Stimulated activated CD4-positive, alpha-beta T cell treated with anti-CD3 and anti-CD28 coated beads, Interleukin-15, amount 100 ng/mL, for 24 hours (primary cell): Measurements from ENCODE around the gene TOP2A.
A peak's percentile ranks its signal among the peaks of the same experiment; 100 is the strongest.

ENCODE experiments used
- DNase-seq: peaks from one replicate; pipeline ENCODE4 v3.0.0-alpha.2; 2020

Gene TOP2A

GRCh38 chr17:40453881-40454612 lies 36.4 kb upstream of the TOP2A start:
- DNase-seq = no peak

DNA sequence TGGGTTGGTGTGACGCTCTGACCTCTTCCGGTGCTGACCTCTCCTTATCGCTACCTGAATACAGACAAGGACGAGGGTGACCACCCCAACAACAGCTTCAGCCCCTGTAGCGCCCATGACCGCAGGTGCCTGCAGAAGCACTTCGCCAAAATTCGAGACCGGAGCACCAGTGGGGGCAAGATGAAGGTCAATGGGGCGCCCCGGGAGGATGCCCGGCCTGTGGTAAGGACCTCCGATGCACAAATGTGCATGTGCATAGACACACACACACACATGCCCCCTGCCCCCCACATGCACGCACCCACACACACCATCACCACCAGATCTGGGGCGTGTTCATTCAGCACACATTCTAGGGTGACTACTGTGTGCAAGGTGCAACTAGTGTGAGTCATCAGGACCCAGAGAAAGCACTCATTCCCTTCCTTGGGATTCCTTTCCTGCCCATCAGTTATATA lies 35.3 kb upstream of the TOP2A start:
- no peak for DNase-seq

DNA sequence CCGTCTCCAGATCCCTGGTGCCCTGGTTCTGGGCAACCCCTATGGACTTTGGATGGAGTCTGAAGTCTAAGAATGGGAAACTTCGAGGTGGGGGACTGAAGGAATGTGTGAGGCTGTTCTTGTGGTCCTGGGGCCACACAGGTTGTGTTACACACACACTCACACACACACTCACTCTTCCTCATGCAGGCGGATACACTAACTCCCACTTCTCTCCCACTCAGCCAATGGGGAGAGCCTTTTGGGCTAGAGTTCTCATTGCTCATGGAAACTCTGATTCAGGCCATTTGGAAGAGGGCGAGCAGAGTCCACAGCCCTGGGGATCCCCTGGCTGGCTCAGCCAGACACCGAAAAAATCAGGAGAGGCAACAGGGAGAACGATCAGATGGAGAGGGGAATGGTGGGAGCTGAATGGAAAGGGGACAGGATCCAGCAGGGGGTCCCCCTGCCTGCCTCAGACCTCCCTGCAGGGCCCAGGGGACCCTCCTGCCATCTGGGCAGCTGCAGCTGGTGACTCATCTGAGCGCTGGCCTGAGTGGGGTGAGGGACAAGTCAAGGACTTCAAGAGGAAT lies 34.6 kb upstream of the TOP2A start:
- peak; percentile 34 for DNase-seq

DNA sequence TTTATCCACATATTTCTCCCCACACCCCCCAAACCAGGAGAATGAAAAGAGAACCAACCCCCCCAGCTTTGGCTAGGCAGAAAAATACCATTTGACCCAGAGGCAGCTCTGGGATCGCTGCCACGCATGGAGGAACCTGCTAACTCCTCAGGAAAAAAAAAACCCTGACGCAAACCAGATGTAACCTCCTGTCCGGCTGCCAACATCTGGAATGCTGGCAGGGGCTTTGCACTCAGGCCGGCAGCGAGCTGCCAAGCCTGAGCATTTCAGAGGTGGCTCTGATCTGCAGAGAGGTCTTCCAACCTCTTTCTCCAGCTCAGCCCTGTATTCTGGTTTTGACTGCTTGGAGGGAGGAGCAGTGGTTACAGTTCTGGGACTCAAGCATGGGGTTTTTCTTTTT lies 33.7 kb upstream of the TOP2A start:
- no peak for DNase-seq

DNA sequence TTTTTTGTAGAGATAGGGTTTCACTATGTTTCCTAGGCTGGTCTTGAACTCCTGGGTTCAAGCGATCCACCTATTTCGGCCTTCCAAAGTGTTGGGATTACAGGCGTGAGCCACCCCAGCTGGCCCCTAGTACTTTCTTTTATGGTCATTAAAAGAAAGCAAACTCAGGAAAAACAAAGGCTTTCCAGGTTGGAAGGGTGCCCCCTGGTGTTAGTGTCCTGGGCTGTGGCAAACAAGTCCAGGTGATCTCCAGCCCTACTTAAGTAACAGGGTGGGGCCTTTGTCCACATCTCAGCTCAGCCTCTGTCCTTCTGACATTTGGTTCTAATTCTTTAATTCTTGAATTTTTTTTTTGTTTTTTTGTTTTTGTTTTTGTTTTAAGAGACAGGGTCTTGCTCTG lies 32.5 kb upstream of the TOP2A start:
- DNase-seq = peak; percentile 62

DNA sequence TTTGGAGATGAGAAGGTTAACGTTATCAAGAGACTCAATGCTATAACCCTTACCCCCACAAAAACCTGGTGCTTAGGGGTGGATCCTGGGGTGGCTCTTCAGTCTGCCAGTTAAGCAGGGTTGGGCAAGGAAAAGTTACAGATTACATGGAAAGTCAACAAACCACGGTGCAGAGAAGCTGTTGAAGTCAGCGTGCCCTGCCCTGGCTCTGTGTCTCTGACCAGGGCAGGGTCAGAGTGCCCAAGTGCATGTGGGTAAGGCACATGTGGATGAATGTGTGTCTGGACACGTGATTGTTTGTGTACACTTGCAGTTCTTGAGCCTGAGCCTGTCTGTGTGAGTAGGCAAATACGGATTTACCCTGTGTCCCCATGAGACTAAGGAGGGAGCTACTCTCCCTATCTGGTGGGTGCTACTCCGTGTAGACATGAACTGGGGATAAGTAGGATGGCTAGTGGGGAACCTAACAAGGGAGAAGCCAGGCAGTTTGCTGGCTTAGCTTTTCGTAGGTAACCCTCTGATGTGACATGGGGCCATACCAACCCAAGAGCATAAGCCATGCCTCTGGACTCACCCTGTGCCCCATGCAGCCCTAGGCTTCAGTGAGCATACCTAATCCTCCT lies 31.1 kb upstream of the TOP2A start:
- DNase-seq = no peak

- DNase-seq = no peak
These were observed 30.5 kb upstream of the TOP2A start for GRCh38 chr17:40448213-40448638.

DNA sequence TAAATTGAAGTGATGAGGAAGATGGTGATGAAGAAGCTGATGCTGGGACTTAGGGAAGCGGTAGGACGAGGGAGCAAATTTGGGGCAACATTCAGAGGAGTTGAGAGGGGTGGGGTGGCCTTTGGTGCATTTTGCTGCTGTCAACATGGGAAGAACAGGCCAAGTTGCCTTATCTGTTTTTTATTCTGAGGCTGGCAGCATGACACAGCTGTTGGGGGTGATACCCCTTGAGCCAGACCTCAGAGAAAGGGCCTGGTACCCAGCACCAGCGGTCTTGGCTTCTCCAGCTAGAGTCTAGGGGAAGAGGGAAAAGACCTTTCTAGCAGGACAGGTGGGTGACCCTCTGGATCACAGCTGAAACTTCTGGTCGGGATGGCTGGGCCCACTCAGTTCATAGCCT lies 30.1 kb upstream of the TOP2A start:
- no peak for DNase-seq

DNA sequence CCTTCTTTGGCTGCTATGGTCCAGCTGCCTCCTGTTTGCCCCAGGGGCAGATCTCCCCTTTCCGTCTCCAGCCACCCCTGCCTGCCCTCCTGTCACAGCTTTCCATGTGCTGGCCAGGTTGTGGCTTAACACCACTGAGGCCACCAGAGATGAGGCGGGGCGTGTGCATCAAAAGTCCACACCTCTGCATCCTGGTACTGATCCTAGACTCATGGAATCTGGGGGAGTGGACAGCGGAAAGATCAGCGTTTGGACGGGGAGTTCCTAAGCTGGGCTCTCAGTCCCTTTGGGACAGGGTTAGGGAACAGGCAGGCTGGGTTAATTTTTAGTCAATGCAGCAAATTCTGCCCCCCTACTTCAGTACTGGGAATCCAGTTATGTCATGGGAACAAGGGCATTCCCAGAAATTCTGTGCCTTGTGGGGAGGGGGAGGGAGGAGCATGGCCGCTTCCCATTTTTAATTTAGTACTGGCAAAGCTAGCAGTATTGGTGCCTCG lies 29.5 kb upstream of the TOP2A start:
- DNase-seq = no peak

GRCh38 chr17:40445751-40446468 lies 28.2 kb upstream of the TOP2A start:
- no peak for DNase-seq

DNA sequence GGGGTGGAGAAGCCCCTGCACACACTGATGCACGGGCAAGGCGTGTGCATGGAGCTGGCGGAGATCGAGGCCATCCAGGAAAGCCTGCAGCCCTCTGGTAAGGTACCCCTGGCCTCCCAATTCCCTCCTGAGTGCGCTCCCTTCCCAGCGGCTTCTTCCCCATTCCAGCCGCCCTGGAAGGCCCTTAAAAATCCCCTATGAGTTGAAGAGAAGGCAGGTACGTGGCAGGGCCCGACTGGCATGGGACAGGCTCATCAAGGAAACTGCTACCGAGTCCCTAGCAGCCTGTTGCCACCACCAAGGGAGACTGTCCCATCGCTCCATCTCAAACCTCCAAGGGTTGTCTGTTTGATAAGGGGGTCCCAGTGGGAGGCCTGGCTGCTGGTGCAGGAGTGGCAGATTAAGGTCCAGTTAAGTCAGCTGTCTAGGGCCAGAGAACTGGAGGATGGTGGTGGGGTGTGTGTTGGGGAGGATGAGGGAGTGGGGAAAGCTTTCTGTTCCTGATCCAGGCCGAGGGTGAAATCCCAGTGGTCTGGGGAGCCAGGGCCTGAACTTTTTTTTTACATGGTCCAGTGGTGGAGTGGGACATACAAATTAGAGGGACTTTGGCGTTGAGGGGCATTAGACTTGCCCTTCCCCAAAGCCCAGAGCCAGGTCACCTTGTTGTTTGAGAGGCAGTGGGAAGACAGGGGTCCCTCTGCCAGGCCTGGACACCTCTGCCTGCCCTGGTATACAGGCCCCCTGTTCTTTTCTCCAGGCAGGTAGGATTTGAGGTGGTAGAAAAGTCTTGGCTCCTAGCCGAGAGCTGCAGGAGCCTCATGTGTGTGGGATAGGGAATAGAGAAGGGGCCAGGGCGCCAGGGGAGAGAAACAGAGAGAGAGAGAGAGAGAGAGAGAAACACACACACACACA lies 26.5 kb upstream of the TOP2A start:
- peak; percentile 29 for DNase-seq

GRCh38 chr17:40443196-40443987 lies 25.7 kb upstream of the TOP2A start, which contains the start of gene IGFBP4:
IGFBP4 (plus strand) TSS chr17:40443450; CDS start chr17:40443736, 286 bp downstream.
- peak; percentile 80 for DNase-seq

- no peak for DNase-seq
These were observed 24.9 kb upstream of the TOP2A start for GRCh38 chr17:40442392-40443195.

- no peak for DNase-seq
These were observed 22.5 kb upstream of the TOP2A start for GRCh38 chr17:40440166-40440565.

- no peak for DNase-seq
These were observed 19.5 kb upstream of the TOP2A start for GRCh38 chr17:40437095-40437732.

GRCh38 chr17:40436636-40437035 lies 18.9 kb upstream of the TOP2A start:
- DNase-seq = no peak

- DNase-seq = peak; percentile 46
These were observed 16.1 kb upstream of the TOP2A start for GRCh38 chr17:40433551-40434415.

- no peak for DNase-seq
These were observed 15.3 kb upstream of the TOP2A start for GRCh38 chr17:40432864-40433528.
